ENCODE results near the gene OR2F2.

Gene OR2F2

GRCh38 chr7:143914938-143915652 is 19.9 kb upstream of the OR2F2 start:
- no peak for DNase-seq (ENCODE audit: low spot score)

GRCh38 chr7:143924851-143925250 is 10.2 kb upstream of the OR2F2 start:
- DNase-seq (ENCODE audit: low spot score): no peak

- no peak for DNase-seq (ENCODE audit: low spot score)
Measured at GRCh38 chr7:143929224-143929920, 5.7 kb upstream of the OR2F2 start.

- DNase-seq (ENCODE audit: low spot score): no peak
Measured at GRCh38 chr7:143931739-143932138, 3.3 kb upstream of the OR2F2 start.

- DNase-seq (ENCODE audit: low spot score): no peak
Measured at GRCh38 chr7:143936087-143937009, 1.3 kb downstream of the OR2F2 start.

GRCh38 chr7:143938379-143939243 is 3.6 kb downstream of the OR2F2 start:
- no peak for DNase-seq (ENCODE audit: low spot score)

- no peak for DNase-seq (ENCODE audit: low spot score)
Measured at GRCh38 chr7:143945423-143945822, 10.4 kb downstream of the OR2F2 start.

- no peak for DNase-seq (ENCODE audit: low spot score)
Measured at GRCh38 chr7:143947111-143947510, 12.1 kb downstream of the OR2F2 start.

GRCh38 chr7:143948733-143949132 is 13.7 kb downstream of the OR2F2 start:
- no peak for DNase-seq (ENCODE audit: low spot score)

- DNase-seq (ENCODE audit: low spot score): no peak
Measured at GRCh38 chr7:143953421-143953820, 18.4 kb downstream of the OR2F2 start.

- no peak for DNase-seq (ENCODE audit: low spot score)
Measured at GRCh38 chr7:143954135-143954534, 19.1 kb downstream of the OR2F2 start.

GRCh38 chr7:143954544-143954943 is 19.5 kb downstream of the OR2F2 start, which contains the start of gene OR2F1:
Gene OR2F1, plus strand, starts transcription at chr7:143954844. Its CDS starts 5,127 bp downstream, at chr7:143959971.
- DNase-seq (ENCODE audit: low spot score): no peak

GRCh38 chr7:143958781-143959180 is 23.7 kb downstream of the OR2F2 start:
- DNase-seq (ENCODE audit: low spot score): no peak

- DNase-seq (ENCODE audit: low spot score): no peak
Measured at GRCh38 chr7:143960813-143961610, 26.0 kb downstream of the OR2F2 start.

GRCh38 chr7:143965280-143965679 is 30.2 kb downstream of the OR2F2 start:
- DNase-seq (ENCODE audit: low spot score): no peak

GRCh38 chr7:143967398-143967797 is 32.4 kb downstream of the OR2F2 start:
- DNase-seq (ENCODE audit: low spot score): no peak

- no peak for DNase-seq (ENCODE audit: low spot score)
Measured at GRCh38 chr7:143973870-143974416, 38.9 kb downstream of the OR2F2 start.

GRCh38 chr7:143974459-143974858 is 39.4 kb downstream of the OR2F2 start:
- no peak for DNase-seq (ENCODE audit: low spot score)

- DNase-seq (ENCODE audit: low spot score): no peak
Measured at GRCh38 chr7:143975617-143976016, 40.6 kb downstream of the OR2F2 start.

GRCh38 chr7:143978585-143978984 is 43.6 kb downstream of the OR2F2 start:
- DNase-seq (ENCODE audit: low spot score): no peak

Data from CD4-positive, alpha-beta T cell treated with Interleukin-15 for 4 hours (primary cell).